Neural crest cell (in vitro differentiated cells): ENCODE data around the gene HDAC9. TPM values are rescaled to one million over a fixed set of nuclear protein-coding genes. Genes with fewer than 3 reads are reported as not detected.

Experiments used
- DNase-seq: peaks from one replicate; pipeline ENCODE4 v3.0.0; 2021; ENCODE audit warnings: low read depth, mixed read lengths, low spot score
- H3K27ac Mint-ChIP-seq: one replicate; pipeline ENCODE4 v1.8.0; 2021; ENCODE audit warnings: mild to moderate bottlenecking, mixed read lengths; ENCODE audit not compliant: unreplicated experiment
- H3K27me3 Mint-ChIP-seq: 2 replicates; pipeline ENCODE4 v1.8.0; 2021; ENCODE audit warnings: low read depth, mild to moderate bottlenecking, mixed read lengths
- H3K36me3 Mint-ChIP-seq: 2 replicates; pipeline ENCODE4 v1.8.0; 2021; ENCODE audit warnings: low read depth, mild to moderate bottlenecking, mixed read lengths
- H3K4me1 Mint-ChIP-seq: 2 replicates; pipeline ENCODE4 v1.8.0; 2021; ENCODE audit warnings: mixed read lengths
- H3K4me3 Mint-ChIP-seq: one replicate; pipeline ENCODE4 v1.8.0; 2021; ENCODE audit warnings: mild to moderate bottlenecking, mixed read lengths
- H3K9me3 Mint-ChIP-seq: 2 replicates; pipeline ENCODE4 v1.8.0; 2021; ENCODE audit warnings: mixed read lengths
- total RNA-seq: library from RNA; stranded (reverse); gene quantifications from 2 replicates; pipeline ENCODE4 v1.2.1, GENCODE V29; 2021
- TF ChIP-seq, protein P1 (sequence below): fragments of 200-600 bp; sonication (generic); conservative IDR thresholded peaks from 2 replicates; pipeline ENCODE4 v1.5.0; 2021; ENCODE audit warnings: antibody characterized with exemption, mild to moderate bottlenecking

Gene HDAC9
- total RNA-seq, 1 donor from 2014 or later = 32.3 TPM

DNA sequence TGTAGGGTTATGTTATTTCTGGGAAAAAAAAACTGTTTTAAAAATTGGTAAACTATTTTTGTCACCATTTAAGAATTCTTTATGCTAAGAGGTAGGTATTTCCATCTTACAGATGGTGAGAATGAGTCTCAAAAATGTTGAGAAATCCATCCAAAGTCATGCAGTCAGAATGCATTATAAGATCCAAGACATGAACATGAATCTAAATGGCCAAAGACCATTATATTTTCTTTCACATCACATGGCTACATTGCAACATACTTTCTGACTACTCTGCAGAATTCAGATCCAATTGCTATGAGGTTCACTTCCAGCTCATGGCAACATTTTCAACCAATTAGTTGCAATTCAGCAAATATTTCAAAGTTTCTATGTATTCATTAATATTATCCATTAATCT lies 440.7 kb downstream of the HDAC9 start:
- TF ChIP-seq, protein P1, sequence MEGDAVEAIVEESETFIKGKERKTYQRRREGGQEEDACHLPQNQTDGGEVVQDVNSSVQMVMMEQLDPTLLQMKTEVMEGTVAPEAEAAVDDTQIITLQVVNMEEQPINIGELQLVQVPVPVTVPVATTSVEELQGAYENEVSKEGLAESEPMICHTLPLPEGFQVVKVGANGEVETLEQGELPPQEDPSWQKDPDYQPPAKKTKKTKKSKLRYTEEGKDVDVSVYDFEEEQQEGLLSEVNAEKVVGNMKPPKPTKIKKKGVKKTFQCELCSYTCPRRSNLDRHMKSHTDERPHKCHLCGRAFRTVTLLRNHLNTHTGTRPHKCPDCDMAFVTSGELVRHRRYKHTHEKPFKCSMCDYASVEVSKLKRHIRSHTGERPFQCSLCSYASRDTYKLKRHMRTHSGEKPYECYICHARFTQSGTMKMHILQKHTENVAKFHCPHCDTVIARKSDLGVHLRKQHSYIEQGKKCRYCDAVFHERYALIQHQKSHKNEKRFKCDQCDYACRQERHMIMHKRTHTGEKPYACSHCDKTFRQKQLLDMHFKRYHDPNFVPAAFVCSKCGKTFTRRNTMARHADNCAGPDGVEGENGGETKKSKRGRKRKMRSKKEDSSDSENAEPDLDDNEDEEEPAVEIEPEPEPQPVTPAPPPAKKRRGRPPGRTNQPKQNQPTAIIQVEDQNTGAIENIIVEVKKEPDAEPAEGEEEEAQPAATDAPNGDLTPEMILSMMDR = no peak
- DNase-seq = no peak
- peaks cover 8% of the 10 kb centered on the region for H3K4me1 Mint-ChIP-seq
- H3K4me3 Mint-ChIP-seq = no peak overlapping the region
- no peak overlapping the region for H3K27ac Mint-ChIP-seq
- peaks cover 2% of the 10 kb centered on the region for H3K9me3 Mint-ChIP-seq
- H3K27me3 Mint-ChIP-seq = no peaks in the 10 kb centered on the region
- H3K36me3 Mint-ChIP-seq = peaks cover 2% of the 10 kb centered on the region

DNA sequence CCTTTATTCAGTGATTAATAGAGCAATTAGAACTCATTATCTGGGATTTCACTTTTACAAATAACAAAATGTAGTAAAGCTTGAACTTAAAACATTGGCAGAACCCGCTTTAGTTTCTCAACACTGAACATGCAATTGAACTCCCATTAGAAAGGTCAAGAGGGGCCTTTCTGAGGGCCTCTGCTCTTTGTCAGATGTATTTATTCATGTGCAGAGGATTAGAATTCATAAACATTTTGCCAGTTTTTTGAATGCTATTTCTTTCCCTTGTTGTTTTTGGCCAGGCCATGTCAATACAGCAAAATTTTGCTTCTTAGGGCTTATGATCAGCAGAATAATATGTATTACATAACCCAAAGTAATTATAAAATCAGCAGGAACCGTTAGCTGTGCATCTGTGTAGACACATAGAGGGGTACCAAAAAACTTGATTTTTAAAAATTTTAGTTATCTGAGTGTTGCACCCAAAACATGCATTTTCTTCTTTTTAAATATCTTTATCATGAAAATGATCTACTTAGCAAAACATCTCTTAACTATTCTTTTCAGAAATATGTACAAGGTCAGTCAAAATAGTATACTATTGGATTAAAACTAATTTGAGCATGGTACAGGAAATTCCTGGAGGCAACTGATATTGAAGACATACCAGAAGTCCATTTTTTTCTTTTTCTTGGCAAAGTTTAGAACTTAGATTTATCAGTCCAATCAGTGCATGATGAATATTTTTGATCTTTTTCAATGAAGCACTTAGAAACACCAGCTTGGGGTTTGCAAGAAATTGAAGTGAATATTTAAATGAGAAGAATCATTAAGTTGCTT lies 444.4 kb downstream of the HDAC9 start:
- Mint-ChIP-seq H3K27ac (no peak overlapping the region), H3K4me3 (no peak overlapping the region), H3K36me3 (peaks cover 2% of the 10 kb centered on the region), H3K4me1 (peaks cover 9% of the 10 kb centered on the region), H3K27me3 (no peaks in the 10 kb centered on the region), H3K9me3 (peaks cover 2% of the 10 kb centered on the region)
- no peak for DNase-seq
- TF ChIP-seq, protein P1 = no peak

DNA sequence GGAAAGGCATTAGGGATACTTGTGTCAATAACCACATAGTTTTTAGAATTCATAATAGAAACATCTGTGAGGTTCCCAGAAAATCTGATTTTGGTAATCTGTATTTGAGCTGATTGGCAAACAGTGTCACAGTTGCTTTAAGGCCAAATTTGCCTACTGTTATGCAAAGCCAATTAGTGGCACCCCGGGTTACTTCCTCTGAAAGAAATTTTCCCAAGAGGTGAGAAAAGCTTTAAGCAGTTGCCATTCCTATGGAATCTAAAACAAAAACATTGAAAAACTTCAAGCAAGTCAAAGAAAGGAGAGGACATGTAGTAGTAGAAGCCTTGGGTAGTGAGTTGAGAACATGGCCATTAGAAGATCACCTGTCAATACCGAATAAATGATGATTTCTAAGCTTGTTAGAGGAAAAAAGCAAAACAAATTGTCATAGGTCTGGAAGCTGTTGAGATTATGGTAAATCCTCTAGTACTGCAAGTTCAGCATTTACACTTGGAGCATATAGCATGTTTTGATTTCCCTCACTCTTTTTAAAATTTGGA lies 445.1 kb downstream of the HDAC9 start:
- Mint-ChIP-seq H3K27ac (no peak overlapping the region), H3K4me1 (peaks cover 9% of the 10 kb centered on the region), H3K9me3 (peaks cover 2% of the 10 kb centered on the region), H3K27me3 (no peaks in the 10 kb centered on the region), H3K4me3 (no peak overlapping the region), H3K36me3 (peaks cover 2% of the 10 kb centered on the region)
- TF ChIP-seq, protein P1 = no peak
- DNase-seq = no peak

DNA sequence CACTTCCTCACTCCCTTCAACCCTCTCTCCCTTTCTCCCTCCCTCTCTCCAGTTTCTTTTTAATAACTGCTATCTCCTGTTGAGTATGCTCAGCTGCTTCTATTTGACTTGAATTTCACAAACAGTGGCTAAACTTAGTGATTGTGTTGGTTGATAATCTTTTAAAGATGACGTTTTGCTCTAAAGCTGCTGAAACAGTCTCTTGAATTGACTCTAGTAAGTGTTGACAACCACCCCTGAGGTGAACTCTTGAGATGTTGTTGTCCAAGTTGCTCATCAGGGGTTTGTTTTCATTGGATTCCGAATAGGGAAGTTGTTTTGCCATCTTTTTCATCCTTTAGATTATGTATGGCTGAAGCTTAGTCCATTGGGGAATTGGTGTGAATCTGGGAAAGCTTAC lies 445.7 kb downstream of the HDAC9 start:
- Mint-ChIP-seq H3K36me3 (peaks cover 2% of the 10 kb centered on the region), H3K27me3 (no peaks in the 10 kb centered on the region), H3K4me1 (peaks cover 9% of the 10 kb centered on the region), H3K4me3 (no peak overlapping the region), H3K9me3 (peaks cover 2% of the 10 kb centered on the region), H3K27ac (no peak overlapping the region)
- TF ChIP-seq, protein P1 = no peak
- no peak for DNase-seq

DNA sequence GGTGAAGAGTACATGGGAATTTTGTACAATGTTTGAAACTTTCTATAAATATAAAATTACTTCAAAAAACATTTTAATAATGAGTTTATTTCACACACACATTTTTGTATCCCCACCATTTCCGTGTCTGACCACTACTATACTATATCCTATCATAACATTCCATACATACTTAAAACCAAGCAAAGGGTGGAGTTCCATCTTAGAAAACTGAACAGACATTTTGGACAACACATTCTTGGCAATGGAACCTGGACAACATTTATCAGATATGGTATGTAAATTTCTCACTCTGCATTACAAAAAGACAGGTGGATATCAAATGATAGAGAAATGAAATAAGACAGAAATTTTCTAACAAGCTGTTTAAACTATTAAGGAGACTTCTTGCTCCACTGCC lies 453.0 kb downstream of the HDAC9 start:
- Mint-ChIP-seq H3K36me3 (no peaks in the 10 kb centered on the region), H3K9me3 (peaks cover 5% of the 10 kb centered on the region), H3K4me3 (no peak overlapping the region), H3K27me3 (no peaks in the 10 kb centered on the region), H3K4me1 (peaks cover 13% of the 10 kb centered on the region), H3K27ac (no peak overlapping the region)
- no peak for DNase-seq
- TF ChIP-seq, protein P1 = no peak
